GM12873 (cell line): Measurements from ENCODE around the gene ZNF846.

Experiments used
- CTCF ChIP-seq: IDR thresholded peaks from 2 replicates; pipeline ENCODE4 v1.5.1; 2012; ENCODE audit warnings: low read depth, mild to moderate bottlenecking, moderate library complexity, low read length, control low read depth; ENCODE audit not compliant: insufficient read depth; ENCODE audit errors: missing control alignments

ZNF846 gene

GRCh38 chr19:9751446-9751845, 17.1 kb downstream of the ZNF846 start:
- no peak for TF ChIP-seq CTCF

- TF ChIP-seq CTCF, result no peak
Measured at GRCh38 chr19:9741476-9742171, 26.9 kb downstream of the ZNF846 start.

GRCh38 chr19:9735986-9736385, 32.6 kb downstream of the ZNF846 start:
- no peak for TF ChIP-seq CTCF

- TF ChIP-seq CTCF, result no peak
Measured at GRCh38 chr19:9729162-9729561, 39.4 kb downstream of the ZNF846 start.

- TF ChIP-seq CTCF, result no peak
Measured at GRCh38 chr19:9727644-9728043, 40.9 kb downstream of the ZNF846 start.

GRCh38 chr19:9724157-9724556, 44.4 kb downstream of the ZNF846 start:
- no peak for TF ChIP-seq CTCF

- TF ChIP-seq CTCF, result no peak
Measured at GRCh38 chr19:9721861-9722260, 46.7 kb downstream of the ZNF846 start.
